GM23338 (cell line): ENCODE results near the gene GATA5. TPM values are rescaled to one million over a fixed set of nuclear protein-coding genes. Genes with fewer than 3 reads are reported as not detected.

Source experiments
- ATAC-seq: fragments of 200-7000 bp; cut with Tn5 transposase; 3 replicates; pipeline ENCODE4 v1.9.1; 2020
- DNase-seq: peaks from one replicate; pipeline ENCODE4 v3.0.0-alpha.2; 2015; ENCODE audit warnings: low spot score
- H2AFZ ChIP-seq: fragments of 200-600 bp; sonication (generic); 2 replicates; pipeline ENCODE4 v1.8.0; 2016; ENCODE audit warnings: antibody characterized with exemption, mild to moderate bottlenecking, moderate library complexity
- H3F3A ChIP-seq: fragments of 200-600 bp; sonication (generic); replicated peaks from 2 replicates; pipeline ENCODE4 v1.8.0; 2017; ENCODE audit warnings: antibody characterized with exemption, mixed run types, low read depth
- H3K27ac ChIP-seq: fragments of 200-600 bp; sonication (generic); 2 replicates; pipeline ENCODE4 v1.6.1; 2016; ENCODE audit warnings: low read depth
- H3K27me3 ChIP-seq: fragments of 200-600 bp; sonication (generic); 2 replicates; pipeline ENCODE4 v1.8.0; 2016; ENCODE audit warnings: mild to moderate bottlenecking, mixed run types, moderate library complexity; ENCODE audit not compliant: insufficient read depth
- H3K36me3 ChIP-seq: fragments of 200-600 bp; sonication (generic); 2 replicates; pipeline ENCODE4 v1.8.0; 2016; ENCODE audit warnings: mild to moderate bottlenecking; ENCODE audit not compliant: insufficient read depth
- H3K4me1 ChIP-seq: fragments of 200-600 bp; sonication (generic); 2 replicates; pipeline ENCODE4 v1.8.0; 2016; ENCODE audit warnings: mild to moderate bottlenecking, moderate library complexity; ENCODE audit not compliant: insufficient read depth
- H3K4me2 ChIP-seq: fragments of 200-600 bp; sonication (generic); 2 replicates; pipeline ENCODE4 v1.7.1; 2017; ENCODE audit warnings: mixed run types
- H3K4me3 ChIP-seq: fragments of 200-600 bp; sonication (generic); 2 replicates; pipeline ENCODE4 v1.6.1; 2016; ENCODE audit warnings: mixed run types
- H3K79me2 ChIP-seq: fragments of 200-600 bp; sonication (generic); replicated peaks from 2 replicates; pipeline ENCODE4 v1.8.0; 2017; ENCODE audit warnings: mild to moderate bottlenecking; ENCODE audit not compliant: insufficient read depth
- H3K9me2 ChIP-seq: fragments of 200-600 bp; sonication (generic); 2 replicates; pipeline ENCODE4 v1.8.0; 2017; ENCODE audit not compliant: insufficient read depth
- H4K20me1 ChIP-seq: fragments of 200-600 bp; sonication (generic); replicated peaks from 2 replicates; pipeline ENCODE4 v1.8.0; 2017; ENCODE audit warnings: mild to moderate bottlenecking; ENCODE audit not compliant: insufficient read depth
- H3K27ac Mint-ChIP-seq: 2 replicates; pipeline ENCODE4 v1.8.0; 2020; ENCODE audit warnings: inconsistent platforms, mild to moderate bottlenecking, moderate library complexity, mixed read lengths
- H3K27me3 Mint-ChIP-seq: 3 replicates; pipeline ENCODE4 v1.8.0; 2022; ENCODE audit warnings: low read depth, mild to moderate bottlenecking, moderate library complexity, mixed read lengths, inconsistent platforms; ENCODE audit not compliant: insufficient read depth, poor library complexity
- H3K36me3 Mint-ChIP-seq: 3 replicates; pipeline ENCODE4 v1.8.0; 2021; ENCODE audit warnings: low read depth, mild to moderate bottlenecking, inconsistent platforms, moderate library complexity, mixed read lengths
- H3K4me1 Mint-ChIP-seq: 3 replicates; pipeline ENCODE4 v1.8.0; 2020; ENCODE audit warnings: mild to moderate bottlenecking, inconsistent platforms, mixed read lengths
- H3K4me3 Mint-ChIP-seq: 3 replicates; pipeline ENCODE4 v1.8.0; 2021; ENCODE audit warnings: moderate library complexity, mild to moderate bottlenecking, inconsistent platforms, mixed read lengths
- H3K9me3 Mint-ChIP-seq: 3 replicates; pipeline ENCODE4 v1.8.0; 2020; ENCODE audit warnings: moderate library complexity, mild to moderate bottlenecking, inconsistent platforms, mixed read lengths
- EZH2 ChIP-seq: fragments of 200-600 bp; sonication (generic); IDR thresholded peaks from one replicate; pipeline ENCODE4 v1.8.0; 2017; ENCODE audit warnings: antibody characterized with exemption, mild to moderate bottlenecking, low read depth; ENCODE audit not compliant: unreplicated experiment
- EZH2phosphoT487 ChIP-seq: fragments of 200-600 bp; sonication (generic); IDR thresholded peaks from one replicate; pipeline ENCODE4 v1.8.1; 2018; ENCODE audit warnings: antibody characterized with exemption; ENCODE audit not compliant: unreplicated experiment
- JUNB ChIP-seq: IDR thresholded peaks from one replicate; pipeline ENCODE4 v1.6.1; 2016; ENCODE audit warnings: antibody characterized with exemption; ENCODE audit not compliant: unreplicated experiment
- ZNF331 ChIP-seq: fragments of 250-450 bp; sonication (Bioruptor Pico); IDR thresholded peaks from 2 replicates; pipeline ENCODE4 v1.5.0; 2020; ENCODE audit warnings: low read depth, mild to moderate bottlenecking, moderate library complexity
- polyA plus RNA-seq: library from polyadenylated mRNA; unstranded; fragments of >200 nt; fragmentation: Nextera tagmentation; extraction: Ambion mirVana; gene quantifications from 2 replicates; pipeline ENCODE4 v1.2.1, GENCODE V29; 2016
- total RNA-seq: library from RNA; depleted of rRNA; stranded (reverse); fragments of >200 nt; shearing (Covaris generic); gene quantifications from 2 replicates; pipeline ENCODE4 v1.2.3, GENCODE V29; 2014
- TF ChIP-seq, protein P1 (sequence below): fragments of 250-450 bp; sonication (Bioruptor Pico); IDR thresholded peaks from 2 replicates; pipeline ENCODE4 v1.5.0; 2020; ENCODE audit warnings: mild to moderate bottlenecking, moderate library complexity
- TF ChIP-seq, protein P2 (sequence below): IDR thresholded peaks from one replicate; pipeline ENCODE4 v1.6.1; 2018; ENCODE audit warnings: antibody characterized with exemption; ENCODE audit not compliant: unreplicated experiment

GATA5 gene
- total and polyA plus RNA-seq, 2 experiments from 2014 or later = 0.60 to 0.73 TPM

DNA sequence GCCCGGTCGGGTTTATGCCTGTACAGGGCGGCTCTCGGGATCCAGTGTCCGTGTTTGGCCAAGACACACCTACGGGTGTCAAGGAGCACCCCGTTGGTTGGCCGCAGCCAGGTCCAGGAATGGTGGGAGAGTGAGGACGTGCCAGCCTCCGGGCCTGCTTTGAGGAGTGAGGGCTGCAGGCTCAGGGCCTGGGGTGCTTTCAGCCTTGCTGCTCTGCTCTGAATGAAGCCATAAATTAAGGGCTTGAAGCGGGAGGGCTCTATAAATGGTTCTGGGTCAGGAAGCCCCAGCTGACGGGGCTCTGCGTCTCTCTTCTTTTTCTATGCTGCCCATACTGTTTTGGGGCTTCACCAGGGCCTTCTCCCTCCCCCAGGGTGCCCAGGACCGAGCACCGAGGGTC, 15.1 kb downstream of the GATA5 start (continued):
- TF ChIP-seq, protein P1, sequence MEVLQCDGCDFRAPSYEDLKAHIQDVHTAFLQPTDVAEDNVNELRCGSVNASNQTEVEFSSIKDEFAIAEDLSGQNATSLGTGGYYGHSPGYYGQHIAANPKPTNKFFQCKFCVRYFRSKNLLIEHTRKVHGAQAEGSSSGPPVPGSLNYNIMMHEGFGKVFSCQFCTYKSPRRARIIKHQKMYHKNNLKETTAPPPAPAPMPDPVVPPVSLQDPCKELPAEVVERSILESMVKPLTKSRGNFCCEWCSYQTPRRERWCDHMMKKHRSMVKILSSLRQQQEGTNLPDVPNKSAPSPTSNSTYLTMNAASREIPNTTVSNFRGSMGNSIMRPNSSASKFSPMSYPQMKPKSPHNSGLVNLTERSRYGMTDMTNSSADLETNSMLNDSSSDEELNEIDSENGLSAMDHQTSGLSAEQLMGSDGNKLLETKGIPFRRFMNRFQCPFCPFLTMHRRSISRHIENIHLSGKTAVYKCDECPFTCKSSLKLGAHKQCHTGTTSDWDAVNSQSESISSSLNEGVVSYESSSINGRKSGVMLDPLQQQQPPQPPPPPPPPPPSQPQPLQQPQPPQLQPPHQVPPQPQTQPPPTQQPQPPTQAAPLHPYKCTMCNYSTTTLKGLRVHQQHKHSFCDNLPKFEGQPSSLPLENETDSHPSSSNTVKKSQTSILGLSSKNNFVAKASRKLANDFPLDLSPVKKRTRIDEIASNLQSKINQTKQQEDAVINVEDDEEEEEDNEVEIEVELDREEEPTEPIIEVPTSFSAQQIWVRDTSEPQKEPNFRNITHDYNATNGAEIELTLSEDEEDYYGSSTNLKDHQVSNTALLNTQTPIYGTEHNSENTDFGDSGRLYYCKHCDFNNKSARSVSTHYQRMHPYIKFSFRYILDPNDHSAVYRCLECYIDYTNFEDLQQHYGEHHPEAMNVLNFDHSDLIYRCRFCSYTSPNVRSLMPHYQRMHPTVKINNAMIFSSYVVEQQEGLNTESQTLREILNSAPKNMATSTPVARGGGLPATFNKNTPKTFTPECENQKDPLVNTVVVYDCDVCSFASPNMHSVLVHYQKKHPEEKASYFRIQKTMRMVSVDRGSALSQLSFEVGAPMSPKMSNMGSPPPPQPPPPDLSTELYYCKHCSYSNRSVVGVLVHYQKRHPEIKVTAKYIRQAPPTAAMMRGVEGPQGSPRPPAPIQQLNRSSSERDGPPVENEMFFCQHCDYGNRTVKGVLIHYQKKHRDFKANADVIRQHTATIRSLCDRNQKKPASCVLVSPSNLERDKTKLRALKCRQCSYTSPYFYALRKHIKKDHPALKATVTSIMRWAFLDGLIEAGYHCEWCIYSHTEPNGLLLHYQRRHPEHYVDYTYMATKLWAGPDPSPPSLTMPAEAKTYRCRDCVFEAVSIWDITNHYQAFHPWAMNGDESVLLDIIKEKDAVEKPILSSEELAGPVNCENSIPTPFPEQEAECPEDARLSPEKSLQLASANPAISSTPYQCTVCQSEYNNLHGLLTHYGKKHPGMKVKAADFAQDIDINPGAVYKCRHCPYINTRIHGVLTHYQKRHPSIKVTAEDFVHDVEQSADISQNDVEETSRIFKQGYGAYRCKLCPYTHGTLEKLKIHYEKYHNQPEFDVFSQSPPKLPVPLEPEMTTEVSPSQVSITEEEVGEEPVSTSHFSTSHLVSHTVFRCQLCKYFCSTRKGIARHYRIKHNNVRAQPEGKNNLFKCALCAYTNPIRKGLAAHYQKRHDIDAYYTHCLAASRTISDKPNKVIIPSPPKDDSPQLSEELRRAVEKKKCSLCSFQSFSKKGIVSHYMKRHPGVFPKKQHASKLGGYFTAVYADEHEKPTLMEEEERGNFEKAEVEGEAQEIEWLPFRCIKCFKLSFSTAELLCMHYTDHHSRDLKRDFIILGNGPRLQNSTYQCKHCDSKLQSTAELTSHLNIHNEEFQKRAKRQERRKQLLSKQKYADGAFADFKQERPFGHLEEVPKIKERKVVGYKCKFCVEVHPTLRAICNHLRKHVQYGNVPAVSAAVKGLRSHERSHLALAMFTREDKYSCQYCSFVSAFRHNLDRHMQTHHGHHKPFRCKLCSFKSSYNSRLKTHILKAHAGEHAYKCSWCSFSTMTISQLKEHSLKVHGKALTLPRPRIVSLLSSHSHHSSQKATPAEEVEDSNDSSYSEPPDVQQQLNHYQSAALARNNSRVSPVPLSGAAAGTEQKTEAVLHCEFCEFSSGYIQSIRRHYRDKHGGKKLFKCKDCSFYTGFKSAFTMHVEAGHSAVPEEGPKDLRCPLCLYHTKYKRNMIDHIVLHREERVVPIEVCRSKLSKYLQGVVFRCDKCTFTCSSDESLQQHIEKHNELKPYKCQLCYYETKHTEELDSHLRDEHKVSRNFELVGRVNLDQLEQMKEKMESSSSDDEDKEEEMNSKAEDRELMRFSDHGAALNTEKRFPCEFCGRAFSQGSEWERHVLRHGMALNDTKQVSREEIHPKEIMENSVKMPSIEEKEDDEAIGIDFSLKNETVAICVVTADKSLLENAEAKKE = no peak

DNA sequence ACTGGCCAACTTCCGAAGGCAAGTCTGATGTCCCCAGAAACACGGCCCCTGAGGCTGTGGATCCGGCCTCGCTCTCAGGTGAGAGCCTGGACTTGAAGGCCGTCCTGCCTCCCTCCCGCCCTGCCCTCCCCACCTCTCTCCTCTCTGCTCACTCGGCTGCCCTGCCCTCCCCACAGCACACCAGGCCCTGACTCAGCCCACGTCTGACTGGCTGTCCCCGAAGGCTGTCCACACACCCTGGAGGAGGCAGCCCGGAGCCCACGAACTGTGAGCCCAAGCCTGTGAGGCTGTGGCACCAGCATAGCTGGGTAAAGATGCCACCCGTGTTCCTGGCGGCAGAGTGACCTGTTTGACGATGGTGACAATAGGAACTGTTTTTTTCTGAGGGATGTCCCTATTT, 16.3 kb downstream of the GATA5 start:
- H2AFZ ChIP-seq = no peak overlapping the region
- H3K27me3 ChIP-seq = no peaks in the 10 kb centered on the region
- H3K4me1 Mint-ChIP-seq = peaks cover 6% of the 10 kb centered on the region
- no peak for TF ChIP-seq JUNB
- no peak for TF ChIP-seq ZNF331 (CRISPR knock-in tag)
- TF ChIP-seq EZH2 = no peak
- no peak for TF ChIP-seq EZH2phosphoT487
- TF ChIP-seq, protein P1 = no peak
- TF ChIP-seq, protein P2, sequence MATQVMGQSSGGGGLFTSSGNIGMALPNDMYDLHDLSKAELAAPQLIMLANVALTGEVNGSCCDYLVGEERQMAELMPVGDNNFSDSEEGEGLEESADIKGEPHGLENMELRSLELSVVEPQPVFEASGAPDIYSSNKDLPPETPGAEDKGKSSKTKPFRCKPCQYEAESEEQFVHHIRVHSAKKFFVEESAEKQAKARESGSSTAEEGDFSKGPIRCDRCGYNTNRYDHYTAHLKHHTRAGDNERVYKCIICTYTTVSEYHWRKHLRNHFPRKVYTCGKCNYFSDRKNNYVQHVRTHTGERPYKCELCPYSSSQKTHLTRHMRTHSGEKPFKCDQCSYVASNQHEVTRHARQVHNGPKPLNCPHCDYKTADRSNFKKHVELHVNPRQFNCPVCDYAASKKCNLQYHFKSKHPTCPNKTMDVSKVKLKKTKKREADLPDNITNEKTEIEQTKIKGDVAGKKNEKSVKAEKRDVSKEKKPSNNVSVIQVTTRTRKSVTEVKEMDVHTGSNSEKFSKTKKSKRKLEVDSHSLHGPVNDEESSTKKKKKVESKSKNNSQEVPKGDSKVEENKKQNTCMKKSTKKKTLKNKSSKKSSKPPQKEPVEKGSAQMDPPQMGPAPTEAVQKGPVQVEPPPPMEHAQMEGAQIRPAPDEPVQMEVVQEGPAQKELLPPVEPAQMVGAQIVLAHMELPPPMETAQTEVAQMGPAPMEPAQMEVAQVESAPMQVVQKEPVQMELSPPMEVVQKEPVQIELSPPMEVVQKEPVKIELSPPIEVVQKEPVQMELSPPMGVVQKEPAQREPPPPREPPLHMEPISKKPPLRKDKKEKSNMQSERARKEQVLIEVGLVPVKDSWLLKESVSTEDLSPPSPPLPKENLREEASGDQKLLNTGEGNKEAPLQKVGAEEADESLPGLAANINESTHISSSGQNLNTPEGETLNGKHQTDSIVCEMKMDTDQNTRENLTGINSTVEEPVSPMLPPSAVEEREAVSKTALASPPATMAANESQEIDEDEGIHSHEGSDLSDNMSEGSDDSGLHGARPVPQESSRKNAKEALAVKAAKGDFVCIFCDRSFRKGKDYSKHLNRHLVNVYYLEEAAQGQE = no peak

More for the DNA sequence above, 16.3 kb downstream of the GATA5 start:
- no peaks in the 10 kb centered on the region for H3K4me1 ChIP-seq
- Mint-ChIP-seq H3K9me3 (no peaks in the 10 kb centered on the region), H3K27me3 (peaks cover 13% of the 10 kb centered on the region), H3K4me3 (no peak overlapping the region), H3K27ac (no peak overlapping the region), H3K36me3 (no peaks in the 10 kb centered on the region)
- DNase-seq (no peak), ATAC-seq (no peak)
- H3K9me2 ChIP-seq = no peaks in the 10 kb centered on the region
- H4K20me1 ChIP-seq = no peaks in the 10 kb centered on the region
- no peak overlapping the region for H3K27ac ChIP-seq
- H3K79me2 ChIP-seq = no peaks in the 10 kb centered on the region
- no peaks in the 10 kb centered on the region for H3K36me3 ChIP-seq
- no peak overlapping the region for H3K4me3 ChIP-seq
- no peak overlapping the region for H3K4me2 ChIP-seq
- 0 out of 2 replicates have a peak, but pooled peaks cover 2% of the 10 kb centered on the region for H3F3A ChIP-seq
